Liver (tissue), 9 donors: ENCODE results near the gene SLCO4A1. TPM values are rescaled to one million over a fixed set of nuclear protein-coding genes. Genes with fewer than 3 reads are reported as not detected.

Source experiments
- DNase-seq: peaks from one replicate; pipeline ENCODE4 v3.0.0-alpha.2; 2017; ENCODE audit warnings: low spot score
- H3K27ac ChIP-seq, 2 donors: one replicate each; pipeline ENCODE4 v1.7.0; 2013; ENCODE audit warnings: inconsistent platforms in 2 of 2, low read length in 2 of 2, control low read depth in 1 of 2, low read depth in 1 of 2, mild to moderate bottlenecking in 1 of 2
- H3K27me3 ChIP-seq, 4 donors: one replicate each; pipeline versions ENCODE4 v1.6.1 to v1.7.0; 2013; ENCODE audit warnings: low read length in 3 of 4, inconsistent platforms in 1 of 4, mild to moderate bottlenecking in 1 of 4, moderate library complexity in 1 of 4; ENCODE audit not compliant: control insufficient read depth in 4 of 4, insufficient read depth in 4 of 4
- H3K36me3 ChIP-seq, 4 donors: one replicate each; pipeline versions ENCODE4 v1.6.1 to v1.7.0; 2013; ENCODE audit warnings: low read length in 3 of 4, mild to moderate bottlenecking in 3 of 4, low read depth in 1 of 4, moderate library complexity in 1 of 4; ENCODE audit not compliant: control insufficient read depth in 4 of 4, insufficient read depth in 3 of 4
- H3K4me1 ChIP-seq, 4 donors: one replicate each; pipeline versions ENCODE4 v1.6.1 to v1.7.0; 2013; ENCODE audit warnings: low read length in 3 of 4, mild to moderate bottlenecking in 3 of 4, moderate library complexity in 1 of 4; ENCODE audit not compliant: control insufficient read depth in 4 of 4, insufficient read depth in 4 of 4
- H3K4me3 ChIP-seq, 3 donors: one replicate each; pipeline versions ENCODE4 v1.6.1 to v1.7.0; 2013; ENCODE audit warnings: low read length in 3 of 3, control low read depth in 1 of 3, low read depth in 1 of 3, mild to moderate bottlenecking in 1 of 3
- H3K9ac ChIP-seq, 2 donors: one replicate each; pipeline ENCODE4 v1.7.0; 2013; ENCODE audit warnings: low read length in 2 of 2, mild to moderate bottlenecking in 2 of 2, moderate library complexity in 2 of 2, control low read depth in 1 of 2, low read depth in 1 of 2
- H3K9me3 ChIP-seq, 4 donors: one replicate each; pipeline versions ENCODE4 v1.6.1 to v1.7.0; 2013; ENCODE audit warnings: low read length in 3 of 4; ENCODE audit not compliant: control insufficient read depth in 4 of 4
- ATF3 ChIP-seq: IDR thresholded peaks from 2 replicates; pipeline ENCODE4 v1.6.1; 2016; ENCODE audit warnings: antibody characterized with exemption
- FOXA1 ChIP-seq: IDR thresholded peaks from 2 replicates; pipeline ENCODE4 v1.6.1; 2016; ENCODE audit warnings: antibody characterized with exemption
- FOXA2 ChIP-seq: IDR thresholded peaks from 2 replicates; pipeline ENCODE4 v1.6.1; 2016; ENCODE audit warnings: antibody characterized with exemption
- HNF4A ChIP-seq, 2 donors: conservative IDR thresholded peaks; 2 replicates each; pipeline ENCODE4 v1.6.1; 2016; ENCODE audit warnings: antibody characterized with exemption in 2 of 2, mild to moderate bottlenecking in 2 of 2
- JUND ChIP-seq, 2 donors: IDR thresholded peaks; 2 replicates each; pipeline ENCODE4 v1.6.1; 2016; ENCODE audit warnings: antibody characterized with exemption in 2 of 2
- MAX ChIP-seq: IDR thresholded peaks from 2 replicates; pipeline ENCODE4 v1.6.1; 2016; ENCODE audit warnings: antibody characterized with exemption
- NR2F2 ChIP-seq: IDR thresholded peaks from 2 replicates; pipeline ENCODE4 v1.6.1; 2016; ENCODE audit warnings: antibody characterized with exemption
- RAD21 ChIP-seq, 2 donors: IDR thresholded peaks; 2 replicates each; pipeline ENCODE4 v1.6.1; 2016; ENCODE audit warnings: antibody characterized with exemption in 2 of 2, mild to moderate bottlenecking in 2 of 2
- REST ChIP-seq: IDR thresholded peaks from 2 replicates; pipeline ENCODE4 v1.6.1; 2016; ENCODE audit warnings: antibody characterized with exemption, mild to moderate bottlenecking
- RXRA ChIP-seq, 2 donors: IDR thresholded peaks; 2 replicates each; pipeline ENCODE4 v1.6.1; 2017 to 2018; ENCODE audit warnings: antibody characterized with exemption in 2 of 2, mild to moderate bottlenecking in 1 of 2
- SP1 ChIP-seq: IDR thresholded peaks from 2 replicates; pipeline ENCODE4 v1.6.1; 2018; ENCODE audit warnings: antibody characterized with exemption, mild to moderate bottlenecking
- TAF1 ChIP-seq: conservative IDR thresholded peaks from 2 replicates; pipeline ENCODE4 v1.6.1; 2016; ENCODE audit warnings: antibody characterized with exemption, mild to moderate bottlenecking
- YY1 ChIP-seq: IDR thresholded peaks from 2 replicates; pipeline ENCODE4 v1.6.1; 2016; ENCODE audit warnings: antibody characterized with exemption, mild to moderate bottlenecking
- ZBTB33 ChIP-seq: IDR thresholded peaks from 2 replicates; pipeline ENCODE4 v1.6.1; 2016; ENCODE audit warnings: antibody characterized with exemption
- WGBS: extraction: QIAGEN DNeasy Blood & Tissue Kit; methylation state at CpG from one replicate; pipeline ENCODE4 v1.1.7; 2013; 5-methylcytosine and 5-hydroxymethylcytosine counted together
- polyA plus RNA-seq, 2 donors: library from polyadenylated mRNA; stranded (reverse) in 1 of 2; unstranded in 1 of 2; fragments of 200-250 nt in 1 of 2; fragments of >200 nt in 1 of 2; fragmentation: Nextera tagmentation in 1 of 2; extraction: Ambion mirVana in 1 of 2; gene quantifications; one replicate each; pipeline versions ENCODE4 v1.2.1 to v1.2.3, GENCODE V29; 2013 to 2015
- total RNA-seq, 2 donors: library from RNA; depleted of rRNA; stranded (reverse); fragments of >200 nt; gene quantifications; one replicate each; pipeline ENCODE4 v1.2.3, GENCODE V29; 2014
- donor health status: healthy.
- donor health status: healthy.
- donor health status: healthy.
- donor health status: healthy.
- donor health status: healthy.

Gene SLCO4A1
- total and polyA plus RNA-seq, 4 donors, result 1.3 to 4.3 (median 2.6) TPM

- Histone ChIP-seq H3K27ac (no peak overlapping the region), H3K27me3 (peaks cover 0 to 3% (median 2%) of the 10 kb centered on the region in 4 donors), H3K4me1 (peaks cover 0 to 3% (median 0%) of the 10 kb centered on the region in 4 donors), H3K9me3 (no peaks in the 10 kb centered on the region), H3K4me3 (no peak overlapping the region), H3K9ac (no peak overlapping the region), H3K36me3 (no peaks in the 10 kb centered on the region)
- TF ChIP-seq TAF1 (no peak), JUND (IDR thresholded peaks at IDR 0.05) (no peak), HNF4A (conservative IDR thresholded peaks at IDR 0.05) (no peak), ZBTB33 (no peak), FOXA2 (no peak), REST (no peak), SP1 (no peak), MAX (no peak), YY1 (no peak)
- WGBS, result 19% methylated on average over 27 of the region's 27 CpGs
- no peak for DNase-seq
These were observed 43.7 kb downstream of the SLCO4A1 start for GRCh38 chr20:62685781-62686555.

GRCh38 chr20:62686869-62687830 lies 44.8 kb downstream of the SLCO4A1 start:
- no peak overlapping the region for H3K27ac ChIP-seq
- H3K4me3 ChIP-seq, result no peak overlapping the region
- H3K36me3 ChIP-seq, result no peaks in the 10 kb centered on the region
- WGBS, result 85% methylated on average over 37 of the region's 37 CpGs
- H3K4me1 ChIP-seq, result peaks cover 0 to 3% (median 0%) of the 10 kb centered on the region in 4 donors
- no peak for DNase-seq
- no peak overlapping the region for H3K9ac ChIP-seq
- H3K9me3 ChIP-seq, result no peaks in the 10 kb centered on the region
- TF ChIP-seq TAF1, result no peak
- no peak for TF ChIP-seq RAD21 (IDR thresholded peaks at IDR 0.05)
- TF ChIP-seq MAX, result no peak
- no peak for TF ChIP-seq YY1
- TF ChIP-seq FOXA1, result no peak
- no peak for TF ChIP-seq ATF3
- no peak for TF ChIP-seq REST
- TF ChIP-seq NR2F2, result no peak
- TF ChIP-seq SP1, result no peak
- no peak for TF ChIP-seq RXRA (IDR thresholded peaks at IDR 0.05)
- peaks cover 0 to 3% (median 0%) of the 10 kb centered on the region in 4 donors for H3K27me3 ChIP-seq
